Peyer's patch (tissue), 4 donors: ENCODE measurements around the gene NCAM2. TPM values are rescaled to one million over a fixed set of nuclear protein-coding genes. Genes with fewer than 3 reads are reported as not detected.

Experiments used
- DNase-seq, 3 donors: peaks; one replicate each; pipeline ENCODE4 v3.0.0-alpha.2; 2017 to 2019
- H3K27ac ChIP-seq, 4 donors: fragments of 200-600 bp; sonication (generic); one replicate each; pipeline ENCODE4 v1.5.1; 2016 to 2019
- H3K27me3 ChIP-seq, 2 donors: fragments of 200-600 bp; sonication (generic); one replicate each; pipeline ENCODE4 v1.5.1; 2019
- H3K36me3 ChIP-seq, 3 donors: fragments of 200-600 bp; sonication (generic); one replicate each; pipeline ENCODE4 v1.5.1; 2016 to 2019
- H3K4me1 ChIP-seq, 4 donors: fragments of 200-600 bp; sonication (generic); one replicate each; pipeline ENCODE4 v1.5.1; 2016 to 2019
- H3K4me3 ChIP-seq, 4 donors: fragments of 200-600 bp; sonication (generic); 1 replicate in 3 of 4; 2 replicates in 1 of 4; pipeline ENCODE4 v1.5.1; 2016 to 2019; ENCODE audit warnings: mild to moderate bottlenecking in 1 of 4
- H3K9me3 ChIP-seq, 4 donors: fragments of 200-600 bp; sonication (generic); one replicate each; pipeline ENCODE4 v1.5.1; 2016 to 2019; ENCODE audit warnings: mild to moderate bottlenecking in 1 of 4
- CTCF ChIP-seq, 6 experiments: fragments of 450-650 bp in 4 of 6; fragments of 200-600 bp in 2 of 6; sonication (generic) in 1 of 6; IDR thresholded peaks; one replicate each; pipeline ENCODE4 v1.5.1; 2017 to 2019; ENCODE audit warnings: antibody characterized with exemption in 6 of 6, mild to moderate bottlenecking in 3 of 6, moderate library complexity in 1 of 6
- POLR2A ChIP-seq, 2 donors: fragments of 450-650 bp; IDR thresholded peaks; one replicate each; pipeline ENCODE4 v1.5.1; 2017; ENCODE audit warnings: antibody characterized with exemption in 2 of 2, mild to moderate bottlenecking in 2 of 2, moderate library complexity in 2 of 2
- total RNA-seq, 4 donors: library from RNA; depleted of rRNA; stranded (reverse); fragments of >200 nt; gene quantifications; one replicate each; pipeline ENCODE4 v1.1.0, GENCODE V29; 2016

NCAM2 gene
- total RNA-seq, 4 donors from 2014 or later: 0.13 to 5.8 (median 0.60) TPM

- no peak overlapping the region for H3K27ac ChIP-seq
- H3K4me3 ChIP-seq: no peak overlapping the region
- no peaks in the 10 kb centered on the region for H3K9me3 ChIP-seq
- H3K36me3 ChIP-seq: no peaks in the 10 kb centered on the region
- H3K27me3 ChIP-seq: no peaks in the 10 kb centered on the region
- TF ChIP-seq CTCF (IDR thresholded peaks at IDR 0.05) (no peak), POLR2A (IDR thresholded peaks at IDR 0.05) (no peak)
- DNase-seq: no peak
- H3K4me1 ChIP-seq: no peaks in the 10 kb centered on the region
These were observed 26.8 kb upstream of the NCAM2 start for GRCh38 chr21:20971296-20971921.

GRCh38 chr21:20994790-20995189, 3.4 kb upstream of the NCAM2 start:
- H3K27me3 ChIP-seq: no peaks in the 10 kb centered on the region
- no peak for DNase-seq
- TF ChIP-seq CTCF (IDR thresholded peaks at IDR 0.05) (no peak), POLR2A (IDR thresholded peaks at IDR 0.05) (no peak)
- H3K36me3 ChIP-seq: no peaks in the 10 kb centered on the region
- no peaks in the 10 kb centered on the region for H3K4me1 ChIP-seq
- H3K4me3 ChIP-seq: no peak overlapping the region
- H3K9me3 ChIP-seq: no peaks in the 10 kb centered on the region
- H3K27ac ChIP-seq: no peak overlapping the region

- Histone ChIP-seq H3K36me3 (no peaks in the 10 kb centered on the region), H3K4me1 (no peaks in the 10 kb centered on the region), H3K27ac (no peak overlapping the region), H3K27me3 (no peaks in the 10 kb centered on the region), H3K4me3 (peak overlapping the region in 2 of 4 donors; percentile 50 to 51), H3K9me3 (no peaks in the 10 kb centered on the region)
- TF ChIP-seq CTCF (IDR thresholded peaks at IDR 0.05) (no peak), POLR2A (IDR thresholded peaks at IDR 0.05) (no peak)
- no peak for DNase-seq
These were observed 1.5 kb upstream of the NCAM2 start for GRCh38 chr21:20996421-20997310.

GRCh38 chr21:20997311-20997635, 936 bp upstream of the NCAM2 start:
- Histone ChIP-seq H3K36me3 (no peaks in the 10 kb centered on the region), H3K4me1 (no peaks in the 10 kb centered on the region), H3K4me3 (peak overlapping the region in 3 of 4 donors; percentile 33 to 51 (median 50)), H3K27me3 (no peaks in the 10 kb centered on the region), H3K27ac (no peak overlapping the region), H3K9me3 (no peaks in the 10 kb centered on the region)
- no peak for DNase-seq
- TF ChIP-seq CTCF (IDR thresholded peaks at IDR 0.05) (no peak), POLR2A (IDR thresholded peaks at IDR 0.05) (no peak)

- Histone ChIP-seq H3K27me3 (no peaks in the 10 kb centered on the region), H3K4me3 (peak overlapping the region; percentile 27 to 51 (median 42)), H3K36me3 (no peaks in the 10 kb centered on the region), H3K27ac (no peak overlapping the region), H3K4me1 (no peaks in the 10 kb centered on the region), H3K9me3 (no peaks in the 10 kb centered on the region)
- no peak for DNase-seq
- TF ChIP-seq CTCF (IDR thresholded peaks at IDR 0.05): no peak
- no peak for TF ChIP-seq POLR2A (IDR thresholded peaks at IDR 0.05)
These were observed 214 bp downstream of the NCAM2 start for GRCh38 chr21:20998456-20998789.
